DOHH2 (cell line): ENCODE measurements around the gene FNDC11.

Experiments used
- EZH2phosphoT487 ChIP-seq: fragments of 200-600 bp; sonication (generic); IDR thresholded peaks from 2 replicates; pipeline ENCODE4 v1.6.1; 2017; ENCODE audit warnings: borderline replicate concordance, mild to moderate bottlenecking, antibody characterized with exemption, low read length, moderate library complexity, mixed read lengths
- TF ChIP-seq, protein P1 (sequence below): fragments of 200-600 bp; sonication (generic); IDR thresholded peaks from one replicate; pipeline ENCODE4 v1.5.1; 2014; ENCODE audit warnings: antibody characterized with exemption, mild to moderate bottlenecking, low read depth, low read length; ENCODE audit not compliant: poor library complexity, severe bottlenecking

DNA sequence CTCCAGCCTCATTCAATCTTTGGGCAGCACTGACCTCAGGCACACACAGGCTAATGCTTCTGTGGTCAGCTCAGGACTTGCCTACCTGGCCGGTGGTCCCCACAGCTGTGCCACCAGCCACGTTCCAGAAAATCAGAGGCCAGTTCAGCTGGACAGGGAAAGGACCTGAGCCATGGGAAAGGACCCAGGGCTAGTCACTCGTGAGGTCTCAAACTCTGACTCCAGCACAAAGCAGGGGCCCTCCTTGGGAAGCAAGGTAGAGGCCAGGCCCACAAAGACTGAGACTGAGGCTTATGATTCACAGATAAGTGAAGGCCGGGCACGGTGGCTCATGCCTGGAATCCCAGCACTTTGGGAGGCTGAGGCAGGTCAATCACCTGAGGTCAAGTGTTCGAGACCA, 42.5 kb downstream of the FNDC11 start:
- TF ChIP-seq, protein P1, sequence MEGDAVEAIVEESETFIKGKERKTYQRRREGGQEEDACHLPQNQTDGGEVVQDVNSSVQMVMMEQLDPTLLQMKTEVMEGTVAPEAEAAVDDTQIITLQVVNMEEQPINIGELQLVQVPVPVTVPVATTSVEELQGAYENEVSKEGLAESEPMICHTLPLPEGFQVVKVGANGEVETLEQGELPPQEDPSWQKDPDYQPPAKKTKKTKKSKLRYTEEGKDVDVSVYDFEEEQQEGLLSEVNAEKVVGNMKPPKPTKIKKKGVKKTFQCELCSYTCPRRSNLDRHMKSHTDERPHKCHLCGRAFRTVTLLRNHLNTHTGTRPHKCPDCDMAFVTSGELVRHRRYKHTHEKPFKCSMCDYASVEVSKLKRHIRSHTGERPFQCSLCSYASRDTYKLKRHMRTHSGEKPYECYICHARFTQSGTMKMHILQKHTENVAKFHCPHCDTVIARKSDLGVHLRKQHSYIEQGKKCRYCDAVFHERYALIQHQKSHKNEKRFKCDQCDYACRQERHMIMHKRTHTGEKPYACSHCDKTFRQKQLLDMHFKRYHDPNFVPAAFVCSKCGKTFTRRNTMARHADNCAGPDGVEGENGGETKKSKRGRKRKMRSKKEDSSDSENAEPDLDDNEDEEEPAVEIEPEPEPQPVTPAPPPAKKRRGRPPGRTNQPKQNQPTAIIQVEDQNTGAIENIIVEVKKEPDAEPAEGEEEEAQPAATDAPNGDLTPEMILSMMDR, result no peak
- no peak for TF ChIP-seq EZH2phosphoT487
